HG03439 (cell line): ENCODE measurements around the gene ATP1A1.

Source experiments
- ATAC-seq: cut with Tn5 transposase; IDR thresholded peaks from one replicate; pipeline ENCODE4 v1.9.1; 2021; ENCODE audit warnings: mild to moderate bottlenecking, moderate library complexity; ENCODE audit not compliant: unreplicated experiment

ATP1A1 gene

GRCh38 chr1:116343019-116343418 lies 30.0 kb upstream of the ATP1A1 start:
- no peak for ATAC-seq

- no peak for ATAC-seq
Observed at GRCh38 chr1:116345011-116345410, 28.0 kb upstream of the ATP1A1 start.

- ATAC-seq: no peak
Observed at GRCh38 chr1:116345843-116346242, 27.2 kb upstream of the ATP1A1 start.

- no peak for ATAC-seq
Observed at GRCh38 chr1:116346943-116347673, 25.9 kb upstream of the ATP1A1 start.

GRCh38 chr1:116347696-116348095 lies 25.3 kb upstream of the ATP1A1 start:
- no peak for ATAC-seq

- no peak for ATAC-seq
Observed at GRCh38 chr1:116350097-116350645, 22.9 kb upstream of the ATP1A1 start.

- ATAC-seq: no peak
Observed at GRCh38 chr1:116351914-116352313, 21.1 kb upstream of the ATP1A1 start.

- ATAC-seq: no peak
Observed at GRCh38 chr1:116352349-116352813, 20.7 kb upstream of the ATP1A1 start.

- ATAC-seq: no peak
Observed at GRCh38 chr1:116353155-116353554, 19.9 kb upstream of the ATP1A1 start.

- no peak for ATAC-seq
Observed at GRCh38 chr1:116356067-116356466, 17.0 kb upstream of the ATP1A1 start.

- no peak for ATAC-seq
Observed at GRCh38 chr1:116356673-116357072, 16.4 kb upstream of the ATP1A1 start.

GRCh38 chr1:116357487-116357886 lies 15.6 kb upstream of the ATP1A1 start:
- no peak for ATAC-seq

- no peak for ATAC-seq
Observed at GRCh38 chr1:116359060-116359830, 13.8 kb upstream of the ATP1A1 start.

- no peak for ATAC-seq
Observed at GRCh38 chr1:116359871-116360270, 13.2 kb upstream of the ATP1A1 start.

GRCh38 chr1:116360429-116361173 lies 12.4 kb upstream of the ATP1A1 start:
- ATAC-seq: no peak

GRCh38 chr1:116361648-116362047 lies 11.4 kb upstream of the ATP1A1 start:
- no peak for ATAC-seq

- ATAC-seq: no peak
Observed at GRCh38 chr1:116362050-116362449, 11.0 kb upstream of the ATP1A1 start.

- no peak for ATAC-seq
Observed at GRCh38 chr1:116365353-116365780, 7.7 kb upstream of the ATP1A1 start.

- ATAC-seq: no peak
Observed at GRCh38 chr1:116365857-116366256, 7.2 kb upstream of the ATP1A1 start.

GRCh38 chr1:116367256-116367945 lies 5.6 kb upstream of the ATP1A1 start:
- ATAC-seq: no peak

- ATAC-seq: no peak
Observed at GRCh38 chr1:116368241-116368640, 4.8 kb upstream of the ATP1A1 start.
